PC-9 (cell line): Measurements from ENCODE around the gene OR10P1. TPM values are rescaled to one million over a fixed set of nuclear protein-coding genes. Genes with fewer than 3 reads are reported as not detected.

ENCODE experiments used
- BruUV-seq: library from RNA; stranded (reverse); fragments of 400-500 nt; replicated peaks from 2 replicates; lab custom pipeline; 2021; lab: Mats Ljungman, UMichigan
- CTCF ChIA-PET: fragments of 300-600 bp; sonication (Branson Sonifier 250); formaldehyde crosslinking; loops from one replicate; lab custom pipeline; 2022; ENCODE audit warnings: antibody characterized with exemption; lab: Charles Lee
- POLR2A ChIA-PET: fragments of 300-600 bp; sonication (Branson Sonifier 250); formaldehyde crosslinking; loops from one replicate; lab custom pipeline; 2022; ENCODE audit warnings: antibody characterized with exemption; ENCODE audit not compliant: unreplicated experiment; lab: Charles Lee
- DNase-seq, 2 experiments: peaks; one replicate each; pipeline versions ENCODE4 v3.0.0 to v3.0.0-alpha.2; 2015 to 2022; ENCODE audit warnings: mixed read lengths in 1 of 2
- H2AFZ ChIP-seq: fragments of 200-600 bp; sonication (generic); 2 replicates; pipeline ENCODE4 v1.8.1; 2017; ENCODE audit warnings: antibody characterized with exemption
- H3F3A ChIP-seq: fragments of 200-600 bp; sonication (generic); 2 replicates; pipeline ENCODE4 v1.8.1; 2017; ENCODE audit warnings: antibody characterized with exemption, mild to moderate bottlenecking, low read depth; ENCODE audit not compliant: insufficient read depth
- H3K27ac ChIP-seq: fragments of 200-600 bp; sonication (generic); 2 replicates; pipeline ENCODE4 v1.6.1; 2016; ENCODE audit warnings: mixed run types
- H3K27me3 ChIP-seq: fragments of 200-600 bp; sonication (generic); 2 replicates; pipeline ENCODE4 v1.6.1; 2016; ENCODE audit warnings: low read depth, mixed run types; ENCODE audit not compliant: insufficient read depth
- H3K36me3 ChIP-seq: fragments of 200-600 bp; sonication (generic); 2 replicates; pipeline ENCODE4 v1.6.1; 2016; ENCODE audit warnings: low read depth, mixed run types
- H3K4me1 ChIP-seq: fragments of 200-600 bp; sonication (generic); replicated peaks from 2 replicates; pipeline ENCODE4 v1.6.1; 2016; ENCODE audit warnings: mixed run types; ENCODE audit not compliant: insufficient read depth
- H3K4me2 ChIP-seq: fragments of 200-600 bp; sonication (generic); 2 replicates; pipeline ENCODE4 v1.6.1; 2017; ENCODE audit warnings: mixed run types
- H3K4me3 ChIP-seq: fragments of 200-600 bp; sonication (generic); 2 replicates; pipeline ENCODE4 v1.6.1; 2016; ENCODE audit warnings: mixed run types
- H3K79me2 ChIP-seq: fragments of 200-600 bp; sonication (generic); 2 replicates; pipeline ENCODE4 v1.6.1; 2017; ENCODE audit warnings: low read depth, mixed run types
- H3K9me2 ChIP-seq: fragments of 200-600 bp; sonication (generic); 2 replicates; pipeline ENCODE4 v1.8.1; 2017; ENCODE audit warnings: mild to moderate bottlenecking; ENCODE audit not compliant: insufficient read depth
- H3K9me3 ChIP-seq: fragments of 200-600 bp; sonication (generic); 2 replicates; pipeline ENCODE4 v1.8.1; 2016; ENCODE audit warnings: low read depth; ENCODE audit not compliant: insufficient read depth
- H4K20me1 ChIP-seq: fragments of 200-600 bp; sonication (generic); 2 replicates; pipeline ENCODE4 v1.8.1; 2017; ENCODE audit not compliant: insufficient read depth
- CTCF ChIP-seq: fragments of 200-600 bp; sonication (generic); conservative IDR thresholded peaks from 2 replicates; pipeline ENCODE4 v1.6.1; 2017; ENCODE audit warnings: mixed run types, antibody characterized with exemption, mild to moderate bottlenecking, moderate library complexity
- EZH2 ChIP-seq: fragments of 200-600 bp; sonication (generic); IDR thresholded peaks from 2 replicates; pipeline ENCODE4 v1.8.0; 2017; ENCODE audit warnings: antibody characterized with exemption, low read depth
- intact Hi-C: fragments of 100-400 bp; cut with micrococcal nuclease; formaldehyde crosslinking; loops from one replicate; pipeline ENCODE4 v1.10.0; 2022; ENCODE audit not compliant: unreplicated experiment
- total RNA-seq: library from RNA; stranded (reverse); gene quantifications from 2 replicates; pipeline ENCODE4 v1.2.3, GENCODE V29; 2021

OR10P1 gene
- total RNA-seq, 1 experiment from 2014 or later, result not detected

DNA sequence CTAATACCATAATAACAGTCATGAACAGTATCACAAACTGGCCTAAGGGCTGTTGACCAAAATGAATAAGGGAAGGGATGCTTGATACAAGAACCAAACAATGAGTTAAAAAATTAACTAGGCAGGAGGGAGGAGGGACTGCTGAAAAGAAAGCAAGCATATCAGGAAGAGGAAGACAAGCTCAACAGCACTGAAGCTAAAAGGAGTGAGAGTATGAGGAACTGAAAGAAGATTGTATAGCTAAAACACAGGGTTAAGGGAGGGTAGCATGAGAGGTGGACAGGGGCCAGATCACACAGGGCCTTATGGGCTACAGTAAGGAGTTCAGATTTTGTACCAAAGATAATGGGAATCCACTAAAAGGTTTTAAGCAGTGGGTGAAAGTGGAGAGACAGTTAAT, 36.9 kb downstream of the OR10P1 start:
- Histone ChIP-seq H3F3A (no peaks in the 10 kb centered on the region), H3K9me2 (no peaks in the 10 kb centered on the region), H3K4me1 (no peaks in the 10 kb centered on the region), H4K20me1 (no peaks in the 10 kb centered on the region), H3K9me3 (no peaks in the 10 kb centered on the region), H3K4me2 (no peak overlapping the region), H2AFZ (no peak overlapping the region), H3K4me3 (no peak overlapping the region), H3K79me2 (no peaks in the 10 kb centered on the region), H3K27ac (no peak overlapping the region), H3K36me3 (no peaks in the 10 kb centered on the region), H3K27me3 (peaks cover 3% of the 10 kb centered on the region; the same call in 1 of the 2 replicates)
- no peak for DNase-seq
- CTCF ChIA-PET, result interaction anchor here (0.6 kb wide), 1 partner anchor 215 kb away, joined by 3 read pairs; no protein-coding TSS in a partner anchor
- TF ChIP-seq EZH2 (no peak), CTCF (no peak)
- POLR2A ChIA-PET, result no interaction called here
- no TSS peak for BruUV-seq
- intact Hi-C loops, result no loop called here

DNA sequence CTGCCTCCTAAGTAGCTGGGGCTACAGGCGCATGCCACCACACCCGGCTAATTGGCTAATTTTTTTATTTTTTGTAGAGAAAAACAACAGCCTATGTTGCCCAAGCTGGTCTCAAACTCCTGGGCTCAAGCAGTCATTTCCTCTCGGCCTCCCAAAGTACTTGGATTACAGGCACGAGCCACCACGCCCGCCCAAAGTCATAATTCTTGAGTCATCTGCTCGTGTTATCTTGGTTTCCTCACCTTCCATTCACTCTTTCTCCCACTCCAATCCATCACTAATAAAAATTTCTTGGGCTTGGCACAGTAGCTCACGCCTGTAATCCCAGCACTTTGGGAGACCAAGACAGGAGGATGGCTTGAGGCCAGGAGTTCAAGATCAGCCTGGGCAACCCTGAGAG, 39.0 kb downstream of the OR10P1 start:
- H3K4me1 ChIP-seq, result no peaks in the 10 kb centered on the region
- no peaks in the 10 kb centered on the region for H3F3A ChIP-seq
- H3K9me3 ChIP-seq, result no peaks in the 10 kb centered on the region
- no peak overlapping the region for H3K4me3 ChIP-seq
- CTCF ChIA-PET, result no interaction called here
- intact Hi-C loops, result no loop called here
- H3K79me2 ChIP-seq, result no peaks in the 10 kb centered on the region
- peaks cover 9% of the 10 kb centered on the region; the same call in 1 of the 2 replicates for H3K27me3 ChIP-seq
- no TSS peak for BruUV-seq
- H3K4me2 ChIP-seq, result no peak overlapping the region
- H2AFZ ChIP-seq, result no peak overlapping the region
- DNase-seq, result no peak
- H3K36me3 ChIP-seq, result no peaks in the 10 kb centered on the region
- POLR2A ChIA-PET, result no interaction called here
- H3K9me2 ChIP-seq, result no peaks in the 10 kb centered on the region
- no peak overlapping the region for H3K27ac ChIP-seq
- H4K20me1 ChIP-seq, result no peaks in the 10 kb centered on the region
- TF ChIP-seq CTCF (no peak), EZH2 (no peak)

DNA sequence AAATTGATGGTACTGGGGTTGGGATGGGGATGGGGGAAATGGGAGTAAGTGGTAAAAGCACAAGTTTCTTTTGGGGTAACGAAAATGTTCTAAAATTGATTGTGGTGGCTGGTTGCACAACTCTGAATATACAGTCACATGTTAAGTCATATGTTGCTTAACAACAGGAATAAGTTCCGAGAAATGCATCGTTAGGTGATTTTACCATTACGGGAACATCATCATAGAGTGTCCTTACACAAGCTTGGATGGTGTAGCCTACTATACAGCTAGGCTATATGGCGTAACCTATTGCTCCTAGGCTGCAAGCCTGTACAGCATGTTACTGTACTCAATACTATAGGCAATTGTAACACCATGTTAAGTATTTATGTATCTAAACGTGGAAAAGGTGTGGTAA, 40.0 kb downstream of the OR10P1 start:
- Histone ChIP-seq H3K4me2 (no peak overlapping the region), H3K79me2 (no peaks in the 10 kb centered on the region), H3F3A (no peaks in the 10 kb centered on the region), H2AFZ (no peak overlapping the region), H3K27me3 (peaks cover 12% of the 10 kb centered on the region; the same call in 1 of the 2 replicates), H3K9me3 (no peaks in the 10 kb centered on the region), H3K36me3 (no peaks in the 10 kb centered on the region), H4K20me1 (no peaks in the 10 kb centered on the region), H3K9me2 (no peaks in the 10 kb centered on the region), H3K4me3 (no peak overlapping the region), H3K27ac (no peak overlapping the region), H3K4me1 (no peaks in the 10 kb centered on the region)
- BruUV-seq, result no TSS peak
- ChIA-PET POLR2A (interaction anchor here (0.7 kb wide), 1 partner anchor 9 kb away, joined by 5 read pairs; no protein-coding TSS in a partner anchor), CTCF (no interaction called here)
- no peak for TF ChIP-seq EZH2
- TF ChIP-seq CTCF, result no peak
- no peak for DNase-seq
- intact Hi-C loops, result no loop called here
